Hypothalamus (tissue), 51 donors: ENCODE measurements around the gene CIP2A.

Source experiments
- DNase-seq, 51 donors: peaks; one replicate each; lab custom pipeline; 2025; lab: John Stamatoyannopoulos, UW

Gene CIP2A

GRCh38 chr3:108565506-108565905, 23.7 kb downstream of the CIP2A start:
- DNase-seq = no peak

DNA sequence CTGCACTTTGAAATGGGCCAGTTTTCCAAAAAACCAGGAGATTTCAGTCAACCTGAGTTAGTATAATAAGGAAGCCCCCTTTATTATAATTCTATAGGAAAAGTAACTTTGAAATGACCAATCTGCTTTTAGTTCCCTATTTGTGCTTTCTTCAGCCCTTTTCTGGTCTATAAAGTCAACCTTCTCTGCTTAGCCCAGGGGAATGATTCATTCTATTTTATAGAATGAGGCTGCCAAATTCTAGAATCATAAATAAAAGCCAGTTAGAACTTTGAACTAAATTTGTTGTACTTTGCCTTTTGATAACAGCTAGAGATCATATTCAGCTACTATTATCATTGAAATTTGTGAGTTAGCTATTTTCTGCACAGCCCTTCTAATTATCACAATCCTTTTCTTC, 24.7 kb downstream of the CIP2A start:
- DNase-seq = no peak

DNA sequence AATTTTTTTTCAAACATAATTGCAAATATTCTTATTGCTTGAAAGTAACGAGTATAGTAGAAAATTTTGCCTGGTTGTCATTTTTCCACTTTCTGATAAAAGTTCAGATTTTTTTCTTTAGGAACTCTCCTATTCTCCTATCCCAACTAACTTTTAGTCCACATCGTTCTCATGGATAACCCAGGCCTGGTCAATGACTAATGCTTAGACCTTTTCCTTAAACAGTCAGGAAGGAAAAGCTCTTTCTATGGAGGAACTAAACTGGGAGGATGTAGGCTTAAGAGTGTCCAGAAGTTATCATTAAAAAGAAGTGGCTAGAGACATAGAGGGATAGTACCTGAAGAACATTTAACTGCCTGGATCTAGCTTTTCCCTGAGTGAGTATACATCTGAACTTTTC, 26.7 kb downstream of the CIP2A start:
- DNase-seq = no peak

DNA sequence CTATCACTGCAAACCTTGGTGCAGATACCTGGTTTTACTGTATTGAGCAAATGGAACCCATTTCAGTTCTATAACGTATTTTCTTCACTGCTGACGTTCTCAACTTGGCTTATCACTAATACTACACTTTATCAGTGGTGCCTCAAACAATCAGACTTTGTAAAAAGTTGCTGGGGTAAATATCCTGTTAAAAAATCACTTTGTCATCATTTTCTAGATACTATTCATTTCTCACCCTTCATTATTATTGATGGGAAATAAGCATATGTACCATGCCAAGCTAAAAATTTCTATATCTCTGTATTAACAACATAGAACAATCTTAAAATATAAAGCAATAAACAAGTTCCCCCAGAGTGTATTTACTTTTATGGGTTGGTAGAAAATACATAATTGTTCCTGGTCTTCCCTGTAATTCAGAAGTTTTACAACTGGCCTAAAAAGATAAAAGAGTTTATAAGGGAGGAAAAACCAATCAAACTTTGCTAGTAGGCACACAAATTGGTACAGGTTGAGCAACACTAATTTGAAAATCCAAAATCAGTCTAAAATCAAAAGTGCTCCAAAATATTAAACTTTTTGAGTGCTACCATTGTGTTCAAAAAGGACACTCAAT, 33.2 kb downstream of the CIP2A start:
- no peak for DNase-seq

GRCh38 chr3:108554913-108555571, 34.2 kb downstream of the CIP2A start:
- no peak for DNase-seq

DNA sequence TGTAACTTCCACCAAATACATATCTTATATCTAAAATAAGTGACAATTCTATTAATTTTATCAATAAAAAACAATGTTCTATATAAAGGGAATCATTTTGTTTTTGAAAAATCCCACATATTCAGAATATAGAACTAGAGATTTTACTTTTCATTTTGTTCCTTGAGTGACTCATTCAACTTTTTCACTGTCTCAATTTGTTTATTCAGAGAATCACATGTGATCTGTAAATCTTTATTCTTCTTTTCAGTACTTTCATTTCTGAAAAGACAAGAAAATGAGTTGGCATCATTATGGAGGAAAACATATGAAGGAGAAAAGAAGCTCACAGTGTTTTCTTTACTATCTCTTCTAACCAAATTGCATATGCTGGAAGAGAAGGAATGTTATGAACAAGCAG, 35.0 kb downstream of the CIP2A start:
- DNase-seq = no peak

GRCh38 chr3:108552267-108553159, 36.7 kb downstream of the CIP2A start:
- peak in 2 of 51 donors; percentile 3 to 42 for DNase-seq

DNA sequence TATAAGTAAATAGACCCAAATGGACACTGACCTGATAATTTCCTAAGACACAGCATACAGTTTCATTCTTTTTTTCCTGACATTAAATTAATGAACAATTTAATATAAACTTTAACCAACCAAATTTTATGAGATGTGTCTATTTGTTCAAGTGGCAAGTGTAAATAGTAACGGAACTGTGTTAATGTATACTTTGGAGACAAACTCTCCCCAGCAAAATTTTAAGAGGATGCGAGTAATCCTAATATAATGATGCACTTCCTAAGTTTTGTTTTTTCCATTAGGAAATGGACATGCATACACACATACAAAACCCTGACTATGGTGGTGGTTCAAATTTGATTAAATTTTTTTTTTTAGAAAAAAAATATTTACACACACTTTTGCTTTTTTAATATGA, 40.4 kb downstream of the CIP2A start:
- DNase-seq = no peak

DNA sequence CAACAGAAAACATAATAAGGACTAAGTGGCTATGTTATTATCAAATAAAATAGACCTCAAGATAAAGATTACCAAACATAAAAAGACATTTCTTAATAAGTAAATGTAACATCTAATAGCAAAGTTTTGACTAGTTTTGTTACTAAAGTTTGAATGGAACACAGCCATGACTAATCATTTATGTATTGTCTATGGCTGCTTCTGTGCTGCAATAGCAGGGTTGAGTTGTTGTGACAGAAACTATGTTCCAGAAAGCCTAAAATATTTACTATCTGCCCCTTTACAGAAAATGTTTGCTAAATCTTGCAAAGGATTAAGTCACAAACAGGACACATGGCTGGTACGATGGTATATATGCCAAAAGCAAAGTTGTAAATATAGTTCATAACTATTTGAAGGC, 40.9 kb downstream of the CIP2A start:
- no peak for DNase-seq

DNA sequence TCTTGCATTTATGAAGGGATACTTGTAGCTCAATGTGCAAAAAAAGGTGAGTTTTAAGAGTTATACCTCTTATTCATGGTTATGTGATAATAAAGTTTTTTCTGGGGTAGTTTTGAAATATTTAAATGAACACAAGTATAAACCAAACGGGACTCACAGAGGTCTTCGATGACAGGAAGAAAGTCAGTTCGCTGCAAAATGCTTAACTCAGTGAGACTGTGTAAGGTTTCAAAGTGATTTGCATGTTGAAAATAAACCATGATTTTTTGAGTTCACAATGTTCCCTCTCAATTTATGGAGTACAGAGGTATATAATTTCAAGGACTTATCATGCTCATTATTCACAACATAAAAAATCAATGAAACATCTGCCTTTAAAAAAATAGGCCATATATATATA, 42.5 kb downstream of the CIP2A start:
- DNase-seq = no peak

DNA sequence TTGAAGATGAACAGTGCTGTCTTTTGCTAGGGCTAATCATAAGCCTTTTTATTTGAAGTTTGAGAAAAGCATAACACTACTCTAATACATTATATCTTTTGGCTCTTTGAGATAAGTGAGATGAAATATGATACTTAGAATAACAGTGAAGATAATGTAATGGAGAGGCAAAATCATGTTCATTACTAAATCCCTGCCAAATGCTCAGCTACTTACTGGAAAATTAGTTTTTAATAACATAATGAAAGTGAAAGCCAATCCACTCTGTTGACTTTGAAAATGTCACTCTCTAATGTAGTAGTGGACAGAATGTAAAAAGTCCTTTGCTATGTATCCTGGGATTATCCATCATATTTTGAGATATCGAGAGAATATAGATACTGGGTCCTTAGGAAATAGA, 43.0 kb downstream of the CIP2A start:
- no peak for DNase-seq

- no peak for DNase-seq
Observed at GRCh38 chr3:108538083-108538482, 51.2 kb downstream of the CIP2A start.

DNA sequence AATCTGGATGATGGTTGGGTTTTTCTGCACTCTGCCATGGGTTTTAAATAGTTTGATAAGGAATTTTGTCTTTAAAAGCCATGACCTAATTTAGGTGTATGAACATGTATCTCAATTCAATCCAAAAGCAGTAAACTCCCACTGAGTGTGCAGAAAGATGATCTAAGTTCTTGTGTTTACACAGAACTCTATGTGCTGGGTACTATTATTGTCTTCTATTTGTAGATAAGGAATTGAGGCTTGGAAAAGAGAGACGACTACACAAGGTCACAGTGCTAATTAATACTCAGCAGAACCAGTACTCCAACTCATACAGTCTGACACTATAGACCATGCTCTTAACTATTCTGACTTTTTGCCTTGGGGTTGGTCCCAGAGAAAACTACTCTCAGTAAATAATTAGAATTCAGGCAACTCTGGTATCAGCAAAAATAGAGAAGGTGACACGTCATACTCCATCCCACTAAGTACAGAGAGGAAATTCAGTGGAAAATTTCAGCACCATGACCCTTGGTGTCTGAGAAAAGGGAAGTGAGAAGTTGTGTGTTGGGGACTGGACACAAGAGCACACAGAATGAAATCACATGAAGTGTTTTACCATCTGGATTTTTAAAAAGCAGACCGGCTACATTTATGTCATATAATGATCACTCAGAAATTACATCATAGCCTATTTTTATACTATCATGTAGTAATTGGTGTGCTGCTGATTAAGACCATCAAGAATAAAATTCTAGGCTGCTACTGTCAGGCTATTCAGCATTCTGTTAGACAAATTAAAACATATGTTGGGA, 60.6 kb downstream of the CIP2A start:
- no peak for DNase-seq

DNA sequence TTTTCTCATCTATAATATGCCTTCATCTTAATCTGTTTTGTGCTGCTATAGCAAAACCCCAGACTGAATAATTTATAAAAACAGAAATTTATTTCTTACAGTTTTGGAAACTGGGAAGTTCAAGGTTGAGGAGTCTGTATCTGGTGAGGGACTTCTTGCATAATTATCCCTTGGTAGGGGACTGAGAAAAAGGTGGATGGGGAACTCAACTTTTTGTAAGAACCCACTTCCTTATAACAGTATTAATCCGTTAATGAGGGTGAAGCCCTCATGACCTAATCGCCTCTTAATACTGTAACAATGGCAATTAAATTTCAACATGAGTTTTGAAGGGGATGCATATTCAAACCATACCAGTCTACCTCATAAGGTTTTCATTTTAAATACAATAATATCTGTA, 61.4 kb downstream of the CIP2A start:
- DNase-seq = no peak

GRCh38 chr3:108527109-108527508, 62.1 kb downstream of the CIP2A start:
- DNase-seq = no peak

GRCh38 chr3:108525971-108526370, 63.3 kb downstream of the CIP2A start:
- no peak for DNase-seq

GRCh38 chr3:108525256-108525655, 64.0 kb downstream of the CIP2A start:
- DNase-seq = no peak

DNA sequence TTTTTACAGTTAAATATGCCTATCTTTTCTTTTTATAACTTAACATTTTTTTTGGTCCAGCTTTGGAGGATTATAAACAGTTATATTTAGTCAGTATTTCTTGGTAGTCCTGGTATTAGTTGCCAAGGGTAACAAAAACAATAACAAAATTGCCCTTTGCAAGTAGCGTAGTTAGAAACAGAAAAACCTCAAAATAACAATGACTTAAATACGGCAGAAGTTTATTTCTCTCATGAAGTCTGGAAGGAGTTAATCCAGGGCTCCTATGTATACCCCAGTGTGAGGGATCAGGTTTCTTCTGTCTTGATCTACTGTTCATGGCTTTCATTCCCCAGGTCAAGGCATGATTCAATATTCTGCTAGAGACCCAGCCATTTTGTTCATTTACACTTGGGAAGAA, 64.7 kb downstream of the CIP2A start:
- no peak for DNase-seq

GRCh38 chr3:108518895-108519294, 70.3 kb downstream of the CIP2A start:
- DNase-seq = no peak

GRCh38 chr3:108516881-108517280, 72.4 kb downstream of the CIP2A start:
- DNase-seq = no peak

GRCh38 chr3:108513961-108514360, 75.3 kb downstream of the CIP2A start:
- DNase-seq = no peak
